SK-N-MC (cell line): ENCODE data around the gene CNOT6.
"Not testable (repeated sequence)": the region's sequence is repeated elsewhere in the genome, so short reads cannot be mapped to it uniquely, and the experiment has no call there.

Experiments used
- DNase-seq: peaks from one replicate; pipeline ENCODE4 v3.0.0-alpha.2; 2011; ENCODE audit warnings: low read depth, low spot score
- H3K27ac ChIP-seq: fragments of 200-600 bp; sonication (generic); 2 replicates; pipeline ENCODE4 v1.5.1; 2016; ENCODE audit warnings: mixed run types
- H3K36me3 ChIP-seq: fragments of 200-600 bp; sonication (generic); 2 replicates; pipeline ENCODE4 v1.6.1; 2017; ENCODE audit warnings: antibody characterized with exemption, low read length, mixed read lengths; ENCODE audit not compliant: insufficient read depth
- H3K4me3 ChIP-seq: fragments of 200-600 bp; sonication (generic); 2 replicates; pipeline ENCODE4 v1.5.1; 2016
- H3K9ac ChIP-seq: fragments of 200-600 bp; sonication (generic); 2 replicates; pipeline ENCODE4 v1.8.0; 2017; ENCODE audit warnings: mixed run types, mixed read lengths; ENCODE audit not compliant: insufficient read length
- H3K9me3 ChIP-seq: fragments of 200-600 bp; sonication (generic); 2 replicates; pipeline ENCODE4 v1.6.1; 2017; ENCODE audit warnings: low read depth, mild to moderate bottlenecking, antibody characterized with exemption, low read length, moderate library complexity, mixed read lengths
- EZH2 ChIP-seq: fragments of 200-600 bp; sonication (generic); IDR thresholded peaks from one replicate; pipeline ENCODE4 v1.6.1; 2017; ENCODE audit warnings: antibody characterized with exemption
- FOXP2 ChIP-seq: optimal IDR thresholded peaks from 2 replicates; pipeline ENCODE3; 2011; ENCODE audit warnings: mild to moderate bottlenecking, moderate library complexity; ENCODE audit not compliant: insufficient read depth; ENCODE audit errors: extremely low read length, control extremely low read depth
- POLR2AphosphoS5 ChIP-seq: IDR thresholded peaks from 2 replicates; pipeline ENCODE4 v1.6.1; 2012; ENCODE audit warnings: mild to moderate bottlenecking, low read depth, low read length, borderline replicate concordance

The CNOT6 gene

GRCh38 chr5:180469866-180470265, 24.3 kb upstream of the CNOT6 start:
- Histone ChIP-seq H3K9me3 (no peaks in the 10 kb centered on the region), H3K27ac (no peak overlapping the region), H3K36me3 (no peaks in the 10 kb centered on the region), H3K4me3 (no peak overlapping the region), H3K9ac (no peak overlapping the region)
- DNase-seq: no peak
- TF ChIP-seq POLR2AphosphoS5 (no peak), FOXP2 (no peak), EZH2 (no peak)

- H3K9ac ChIP-seq: no peak overlapping the region
- no peak for TF ChIP-seq EZH2
- TF ChIP-seq FOXP2: no peak
- TF ChIP-seq POLR2AphosphoS5: no peak
- no peak overlapping the region for H3K4me3 ChIP-seq
- H3K27ac ChIP-seq: no peak overlapping the region
- H3K36me3 ChIP-seq: no peaks in the 10 kb centered on the region
- no peak for DNase-seq
- no peaks in the 10 kb centered on the region for H3K9me3 ChIP-seq
These were observed 23.8 kb upstream of the CNOT6 start for GRCh38 chr5:180470361-180470760.

GRCh38 chr5:180470966-180471582, 23.1 kb upstream of the CNOT6 start:
- no peak for TF ChIP-seq EZH2
- TF ChIP-seq POLR2AphosphoS5: no peak
- no peak for TF ChIP-seq FOXP2
- H3K27ac ChIP-seq: no peak overlapping the region
- DNase-seq: no peak

GRCh38 chr5:180471866-180472265, 22.3 kb upstream of the CNOT6 start:
- H3K9me3 ChIP-seq: no peaks in the 10 kb centered on the region
- TF ChIP-seq EZH2 (no peak), POLR2AphosphoS5 (no peak), FOXP2 (no peak)
- H3K9ac ChIP-seq: no peak overlapping the region
- DNase-seq: no peak
- no peak overlapping the region for H3K27ac ChIP-seq
- H3K4me3 ChIP-seq: no peak overlapping the region
- no peaks in the 10 kb centered on the region for H3K36me3 ChIP-seq

More at GRCh38 chr5:180470966-180471582, 23.1 kb upstream of the CNOT6 start:
- Histone ChIP-seq H3K9me3 (no peaks in the 10 kb centered on the region), H3K9ac (no peak overlapping the region), H3K36me3 (no peaks in the 10 kb centered on the region), H3K4me3 (no peak overlapping the region)

- no peak overlapping the region for H3K9ac ChIP-seq
- H3K9me3 ChIP-seq: no peaks in the 10 kb centered on the region
- H3K4me3 ChIP-seq: no peak overlapping the region
- no peaks in the 10 kb centered on the region for H3K36me3 ChIP-seq
- TF ChIP-seq EZH2 (no peak), FOXP2 (no peak), POLR2AphosphoS5 (no peak)
- H3K27ac ChIP-seq: no peak overlapping the region
- no peak for DNase-seq
These were observed 21.9 kb upstream of the CNOT6 start for GRCh38 chr5:180472269-180472668.

GRCh38 chr5:180473386-180473785, 20.8 kb upstream of the CNOT6 start:
- H3K36me3 ChIP-seq, H3K27ac ChIP-seq: not testable (repeated sequence)

GRCh38 chr5:180474569-180474968, 19.6 kb upstream of the CNOT6 start:
- no peak for DNase-seq
- Histone ChIP-seq H3K9ac (no peak overlapping the region), H3K27ac (no peak overlapping the region), H3K36me3 (no peaks in the 10 kb centered on the region), H3K4me3 (no peak overlapping the region), H3K9me3 (no peaks in the 10 kb centered on the region)
- no peak for TF ChIP-seq FOXP2
- no peak for TF ChIP-seq POLR2AphosphoS5
- TF ChIP-seq EZH2: no peak

More at GRCh38 chr5:180473386-180473785, 20.8 kb upstream of the CNOT6 start:
- H3K9me3 ChIP-seq, DNase-seq, H3K4me3 ChIP-seq, H3K9ac ChIP-seq: not testable (repeated sequence)

- not testable (repeated sequence) for H3K9me3 ChIP-seq, DNase-seq, H3K36me3 ChIP-seq, H3K9ac ChIP-seq, H3K27ac ChIP-seq, H3K4me3 ChIP-seq
These were observed 18.1 kb upstream of the CNOT6 start for GRCh38 chr5:180475969-180476524.

- no peak overlapping the region for H3K27ac ChIP-seq
- H3K9ac ChIP-seq: no peak overlapping the region
- DNase-seq: no peak
- no peak overlapping the region for H3K4me3 ChIP-seq
- no peak for TF ChIP-seq FOXP2
- no peak for TF ChIP-seq EZH2
- no peak for TF ChIP-seq POLR2AphosphoS5
- no peaks in the 10 kb centered on the region for H3K36me3 ChIP-seq
- no peaks in the 10 kb centered on the region for H3K9me3 ChIP-seq
These were observed 9.4 kb upstream of the CNOT6 start for GRCh38 chr5:180484813-180485212.
